Right ventricle myocardium inferior (tissue), 1 donor: ENCODE results near the gene AP2B1. TPM values are rescaled to one million over a fixed set of nuclear protein-coding genes. Genes with fewer than 3 reads are reported as not detected.
"Not testable (repeated sequence)": the region's sequence is repeated elsewhere in the genome, so short reads cannot be mapped to it uniquely, and the experiment has no call there.

ENCODE experiments used
- ATAC-seq: fragments of 200-7000 bp; cut with Tn5 transposase; one replicate; pipeline ENCODE4 v1.9.1; 2020; ENCODE audit warnings: mild to moderate bottlenecking, moderate library complexity
- DNase-seq: peaks from one replicate; pipeline ENCODE4 v3.0.0; 2021; ENCODE audit errors: missing footprints
- intact Hi-C: fragments of 100-400 bp; cut with DNase I; formaldehyde crosslinking; loops from one replicate; pipeline ENCODE4 v1.11.0; 2022
- long read RNA-seq: library from polyadenylated mRNA; unstranded; transcript quantifications from one replicate; pipeline ENCODE4 v2.0.0, GENCODE V29; 2021
- total RNA-seq: library from RNA; stranded (reverse); fragmentation: NEBNext Ultra II Directional; extraction: Animal tissue kit (Norgen Biotek cat#: 25700); gene quantifications from one replicate; pipeline ENCODE4 v1.2.1, GENCODE V29; 2021
- donor health status: DM: no; HTN: yes; CAD: no; lungs with severe emphysema.

The AP2B1 gene
- total RNA-seq: 117 TPM
- long read RNA-seq, full-length matches to known transcripts: 38 of 48 reads
- long read RNA-seq, partial matches to known transcripts: 3 of 48 reads
- long read RNA-seq, other reads (novel, unspliced or antisense): 7 of 48 reads

DNA sequence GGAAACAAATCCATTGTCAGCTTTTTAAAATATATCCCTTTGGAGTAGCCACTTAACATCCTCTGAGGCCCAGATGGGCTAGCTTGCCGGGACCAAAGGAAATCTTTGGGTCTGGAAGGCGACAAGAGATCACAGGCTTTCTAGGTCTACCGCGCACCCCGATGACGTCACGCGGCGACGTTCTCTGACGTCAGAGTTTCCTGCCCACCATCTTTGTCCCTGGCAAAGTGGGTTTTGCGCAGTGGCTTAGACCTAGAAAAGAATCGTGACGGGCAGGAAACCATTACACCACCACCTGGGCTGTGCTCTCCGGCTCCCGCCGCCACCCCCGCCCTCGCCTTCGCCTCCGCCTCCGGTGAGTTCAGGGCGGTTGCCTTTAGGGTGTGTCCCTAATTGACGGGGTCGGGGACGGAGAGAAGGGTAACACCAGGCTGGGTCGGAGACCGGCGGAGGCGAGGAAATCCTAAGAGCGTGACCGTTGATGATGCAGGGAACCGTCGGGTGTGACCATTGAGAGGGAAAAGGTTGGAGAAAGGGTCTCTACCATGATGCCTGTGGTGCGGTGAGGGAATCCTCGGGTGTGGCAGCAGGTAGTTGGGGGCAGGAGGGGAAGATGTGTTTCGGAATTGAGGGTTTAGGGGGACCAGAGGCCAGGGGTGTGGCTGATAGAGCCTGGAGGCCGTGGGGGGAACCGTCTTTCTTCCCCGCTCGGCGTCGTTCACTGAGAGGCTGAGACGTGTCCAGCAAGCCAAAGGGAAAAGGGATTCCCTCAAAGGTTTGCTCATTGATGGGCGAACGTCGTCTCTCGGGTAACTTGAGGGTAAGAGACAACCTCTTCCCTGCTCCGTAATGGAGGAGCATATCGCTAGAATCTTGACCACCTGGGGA is at the start of gene AP2B1:
TSS of gene AP2B1 (plus strand) at position 249 of the 888 bp plus-strand sequence. CDS start 6,709 bp downstream, outside the sequence.
- intact Hi-C loops: loop anchor here (1.0 to 10.0 kb wide), 2 partner anchors 9 to 613 kb away; partner anchors contain the start of gene PEX12
- peak; percentile 95 for DNase-seq
- ATAC-seq: peak; percentile 96

DNA sequence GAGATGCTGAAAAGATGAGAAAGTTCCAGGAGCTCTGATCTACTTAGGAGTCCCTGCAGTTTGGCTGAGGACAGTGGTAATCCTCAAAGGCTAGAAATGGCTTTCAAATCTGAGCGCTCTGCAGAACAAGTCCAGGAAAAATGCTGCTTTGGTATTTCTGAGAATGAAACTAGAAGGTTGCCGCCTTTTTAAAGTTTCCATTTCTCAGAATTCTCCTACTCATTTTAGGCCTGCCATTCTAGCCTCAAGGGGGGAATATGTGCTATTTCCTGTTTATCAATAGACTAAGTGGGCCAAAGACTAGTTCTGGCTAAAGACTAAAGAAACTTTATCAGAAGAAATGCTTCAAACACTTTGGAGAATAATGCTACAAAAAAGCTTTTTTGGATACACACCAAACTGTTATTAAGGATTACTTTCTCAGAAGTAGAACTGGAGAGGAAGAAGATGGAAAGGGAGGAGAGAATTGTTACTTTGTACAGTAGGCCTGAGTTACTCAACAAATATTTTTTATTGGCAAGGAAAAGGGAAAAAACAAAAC is 49.5 kb upstream of the AP2B1 start, which contains the start of gene SLFN12L:
TSS of gene SLFN12L (minus strand) at position 78 of the 541 bp plus-strand sequence. CDS start 15,314 bp downstream, outside the sequence.
- DNase-seq: no peak
- ATAC-seq: peak; percentile 36
- intact Hi-C loops: loop anchor here (2.0 to 5.0 kb wide), 3 partner anchors 165 to 293 kb away; partner anchors contain the start of gene SLFN11

DNA sequence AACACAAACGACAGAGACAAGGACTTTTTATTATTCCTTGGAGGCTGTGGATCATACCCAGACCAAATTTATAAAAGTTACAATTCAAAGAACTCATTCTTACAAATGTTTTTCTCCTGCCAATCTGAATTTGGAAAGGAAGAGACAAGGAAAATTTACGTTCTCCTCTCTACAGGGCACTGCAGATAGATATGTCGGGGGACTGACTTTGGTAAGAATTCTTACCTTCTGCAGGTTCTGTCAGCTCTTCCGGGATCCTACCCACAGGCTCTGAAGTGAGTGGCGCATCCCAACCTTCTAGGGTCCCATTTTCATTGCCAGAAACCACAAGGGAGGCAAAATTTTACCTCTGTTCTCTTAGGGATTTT is 47.5 kb upstream of the AP2B1 start:
- intact Hi-C loops: loop anchor here (2.0 to 5.0 kb wide), 3 partner anchors 167 to 295 kb away; partner anchors contain the start of gene SLFN11
- DNase-seq (no peak), ATAC-seq (no peak)

DNA sequence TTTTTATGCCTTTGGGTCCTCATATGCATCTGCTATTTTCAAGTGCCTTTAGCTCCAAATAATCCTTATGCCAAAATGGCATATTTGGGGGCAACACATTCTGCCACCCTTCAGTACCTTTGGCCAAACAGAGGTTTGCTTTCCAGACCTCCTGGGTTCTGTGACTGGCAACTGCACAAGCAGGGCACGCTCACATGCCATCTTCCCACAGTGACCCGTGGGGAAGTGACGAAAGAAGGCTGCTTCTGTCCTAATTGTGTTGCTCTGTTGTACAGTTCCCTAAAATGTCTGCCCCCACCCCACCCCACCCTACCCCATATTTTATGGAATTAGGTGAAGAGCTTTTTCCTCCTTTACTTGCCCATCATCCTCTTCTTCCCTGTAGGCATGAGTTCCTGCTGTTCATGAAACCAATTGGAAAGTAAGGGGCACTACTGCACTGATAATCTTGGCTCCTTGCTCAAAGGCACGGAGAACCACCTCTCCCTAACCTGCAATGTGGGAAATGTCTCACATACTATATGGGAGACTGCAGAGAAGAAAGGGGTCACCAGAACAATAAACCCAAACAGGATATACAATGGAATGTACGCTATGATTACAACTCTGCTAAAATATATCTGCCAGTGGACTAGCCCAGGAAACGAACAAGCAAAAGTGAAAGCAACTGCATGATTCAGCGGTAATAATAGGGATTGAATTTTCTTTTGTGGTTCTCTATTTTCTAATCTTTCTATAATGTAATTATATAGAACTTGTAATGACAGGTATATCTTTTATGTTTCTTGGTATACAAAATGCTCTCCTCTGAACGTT is 46.3 kb upstream of the AP2B1 start:
- ATAC-seq: peak; percentile 40
- intact Hi-C loops: no loop called here
- peak; percentile 71 for DNase-seq

DNA sequence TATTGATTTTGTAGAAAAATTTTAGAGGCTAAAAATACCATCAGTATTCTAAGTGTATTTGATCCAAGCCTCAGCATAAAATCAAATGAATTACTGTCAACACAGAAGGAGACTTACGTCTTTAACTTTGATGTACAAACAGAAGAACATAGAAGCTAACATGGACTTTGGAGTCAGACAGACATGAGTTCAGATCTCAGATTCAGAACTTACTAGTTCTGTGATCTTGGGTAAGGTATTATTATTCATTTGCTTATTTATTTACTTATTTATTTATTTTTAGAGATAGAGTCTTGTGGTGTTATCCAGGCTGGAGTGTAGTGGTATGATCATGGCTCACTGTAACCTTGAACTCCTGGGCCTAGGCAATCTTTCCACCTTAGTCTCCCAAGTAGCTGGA is 45.7 kb upstream of the AP2B1 start:
- no peak for DNase-seq
- no peak for ATAC-seq
- intact Hi-C loops: no loop called here

DNA sequence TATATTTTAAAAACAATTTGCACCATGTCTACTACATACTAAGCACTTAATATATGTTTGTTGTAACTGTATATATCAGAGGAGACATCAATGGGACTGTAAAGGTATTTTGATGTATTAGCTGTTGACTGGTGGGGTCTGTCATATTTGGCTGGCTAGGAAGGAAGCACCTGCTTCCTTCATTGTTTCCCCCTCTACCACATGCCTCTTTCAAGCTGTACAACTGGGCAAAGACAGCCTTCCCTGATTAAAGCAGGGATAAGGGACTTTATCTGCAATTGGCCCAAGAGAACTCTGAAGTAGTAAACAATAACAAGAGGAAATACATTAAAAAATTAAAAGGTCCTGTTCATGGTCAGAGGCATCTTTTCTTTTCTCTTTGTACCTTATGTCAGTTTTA is 44.1 kb upstream of the AP2B1 start:
- no peak for ATAC-seq
- intact Hi-C loops: no loop called here
- DNase-seq: no peak

DNA sequence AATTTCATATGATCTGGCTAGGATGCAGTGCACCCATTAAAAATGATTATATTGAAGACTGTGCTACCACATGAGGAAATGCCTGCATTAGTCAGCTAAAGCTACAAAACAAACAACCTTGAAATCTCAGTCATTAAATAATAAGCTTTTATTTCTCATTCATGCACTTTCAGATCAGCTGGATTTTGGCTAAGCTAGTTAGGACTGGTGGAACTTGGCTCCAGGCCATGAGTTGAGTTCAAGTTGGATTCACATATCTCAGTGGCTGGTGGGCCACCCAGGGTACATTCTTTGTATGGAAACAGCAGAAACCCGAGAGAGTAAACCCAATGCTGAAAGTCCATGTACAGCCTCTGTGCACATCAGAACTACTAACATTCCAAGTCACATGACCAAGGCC is 43.3 kb upstream of the AP2B1 start:
- DNase-seq (no peak), ATAC-seq (no peak)
- intact Hi-C loops: no loop called here

DNA sequence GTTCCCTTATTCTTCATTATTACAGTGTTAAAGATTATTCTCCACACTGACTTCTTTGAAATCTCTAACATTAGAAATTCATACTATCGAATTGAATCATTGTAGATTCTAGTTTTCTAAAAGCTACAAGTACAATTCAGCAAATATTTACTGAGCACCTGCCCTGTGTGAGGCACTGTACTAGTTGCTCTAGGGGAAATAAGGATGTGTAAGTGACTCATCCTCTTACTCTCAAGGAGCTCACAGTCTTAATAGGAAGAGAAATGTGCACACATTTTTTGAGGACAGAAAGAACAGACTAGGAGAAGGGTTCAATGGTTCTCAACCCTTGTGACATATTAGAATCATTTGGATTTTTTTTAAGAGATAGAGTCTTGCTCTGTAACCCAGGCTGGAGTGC is 42.0 kb upstream of the AP2B1 start:
- no peak for DNase-seq
- intact Hi-C loops: no loop called here
- ATAC-seq: no peak

DNA sequence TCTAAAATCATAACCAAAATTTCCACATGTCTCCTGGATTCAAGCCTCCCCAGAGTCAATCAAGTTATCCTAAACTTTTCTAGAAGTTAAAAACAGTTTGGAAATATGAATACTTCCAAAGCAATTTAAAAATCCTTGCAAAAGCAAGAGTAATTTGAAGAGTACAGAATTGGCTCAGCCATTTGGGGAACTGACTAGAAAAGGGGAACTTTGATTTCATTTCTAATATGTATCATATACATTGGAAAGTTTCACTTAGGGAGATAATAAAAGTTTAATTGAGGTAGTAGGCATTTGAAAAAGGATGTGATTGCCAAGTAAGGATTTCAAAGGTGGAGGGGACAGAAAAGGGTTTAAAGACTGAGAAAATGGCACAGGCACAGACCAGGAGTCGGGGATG is 40.6 kb upstream of the AP2B1 start:
- DNase-seq (no peak), ATAC-seq (no peak)
- intact Hi-C loops: no loop called here

DNA sequence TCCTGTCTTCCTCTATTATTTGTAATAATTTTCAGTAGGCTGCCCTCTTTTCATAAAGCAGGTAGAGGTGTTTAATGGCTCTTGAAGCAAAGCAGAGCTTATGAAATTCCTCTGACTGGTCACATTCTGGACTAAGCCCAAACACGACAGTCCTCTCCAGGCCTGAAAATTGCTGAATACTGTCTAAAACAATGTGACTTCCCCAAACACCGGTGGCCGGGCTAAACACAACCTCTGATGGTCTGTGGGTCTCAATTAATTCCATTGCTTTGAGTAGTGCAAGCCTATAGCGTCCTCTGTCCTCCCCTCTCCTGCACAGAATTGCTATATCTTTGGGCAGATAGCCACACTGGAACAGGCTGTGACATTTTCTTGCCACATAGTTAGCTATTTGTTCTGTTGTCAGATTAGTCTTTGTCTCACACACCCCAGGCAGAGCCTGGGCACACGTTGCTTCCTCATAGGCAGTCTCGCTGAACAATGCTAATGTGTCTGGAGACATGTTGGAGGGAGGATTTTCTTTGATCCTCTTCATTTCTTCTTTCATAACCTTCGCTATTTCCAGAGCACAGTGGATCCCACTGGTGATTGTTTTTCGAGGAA is 38.8 kb upstream of the AP2B1 start:
- intact Hi-C loops: no loop called here
- no peak for DNase-seq
- peak; percentile 67 for ATAC-seq

DNA sequence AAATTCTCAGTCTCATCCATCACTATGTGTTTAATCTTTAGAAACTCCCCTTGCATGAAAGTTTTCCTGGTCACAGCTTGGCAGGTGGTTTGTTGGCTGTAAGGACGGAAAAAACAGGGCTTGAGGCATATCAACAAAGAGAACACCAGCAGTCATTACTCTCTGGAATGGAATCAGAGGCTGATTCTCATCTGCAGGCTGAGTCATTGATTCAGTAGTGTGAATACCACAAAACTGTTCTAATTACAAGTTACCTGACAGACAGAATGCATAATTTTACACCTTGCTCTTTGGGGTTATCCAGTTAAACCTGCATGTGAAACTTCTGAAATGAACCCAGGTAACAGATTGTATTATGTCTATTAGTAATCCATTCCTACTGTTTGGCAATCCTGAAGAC is 38.1 kb upstream of the AP2B1 start:
- ATAC-seq (no peak), DNase-seq (no peak)
- intact Hi-C loops: no loop called here

DNA sequence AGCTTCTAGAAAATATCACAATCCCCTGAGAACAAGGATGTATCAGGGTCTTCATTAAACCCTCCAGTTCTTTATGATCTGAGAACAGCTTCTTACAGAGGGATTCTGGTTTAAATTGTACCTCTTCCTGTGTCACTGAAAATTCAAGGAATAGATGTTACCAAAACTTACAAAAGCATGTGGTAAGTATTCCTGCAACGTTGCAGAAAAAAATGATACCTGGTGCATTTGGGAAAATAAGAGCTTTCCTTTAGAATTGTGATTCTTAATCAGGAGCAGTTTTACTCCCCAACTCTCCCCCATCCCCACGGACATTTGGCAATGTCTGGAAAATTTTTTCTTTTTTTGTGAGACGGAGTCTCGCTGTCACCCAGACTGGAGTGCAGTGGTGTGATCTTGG is 33.8 kb upstream of the AP2B1 start:
- ATAC-seq (no peak), DNase-seq (no peak)
- intact Hi-C loops: no loop called here

DNA sequence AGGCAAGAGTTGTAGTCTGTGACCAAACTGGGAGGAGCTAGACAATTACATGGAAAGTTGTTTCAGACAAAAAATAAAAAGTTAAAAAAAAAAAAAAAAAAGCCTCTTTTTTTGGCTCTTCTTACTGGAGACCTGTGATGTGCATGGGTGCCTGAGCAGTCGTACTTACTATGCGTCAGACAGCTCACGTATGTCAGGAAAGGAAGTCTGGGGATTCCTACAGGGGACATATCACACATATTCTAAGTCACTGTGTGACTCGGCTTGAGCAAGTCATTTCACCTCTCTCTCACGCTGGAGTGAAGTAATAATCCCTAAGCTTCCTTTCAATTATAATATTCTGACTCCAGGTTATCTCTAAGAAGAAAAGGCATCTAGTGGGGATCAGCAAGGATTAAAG is 32.5 kb upstream of the AP2B1 start:
- intact Hi-C loops: no loop called here
- no peak for ATAC-seq
- DNase-seq: no peak

DNA sequence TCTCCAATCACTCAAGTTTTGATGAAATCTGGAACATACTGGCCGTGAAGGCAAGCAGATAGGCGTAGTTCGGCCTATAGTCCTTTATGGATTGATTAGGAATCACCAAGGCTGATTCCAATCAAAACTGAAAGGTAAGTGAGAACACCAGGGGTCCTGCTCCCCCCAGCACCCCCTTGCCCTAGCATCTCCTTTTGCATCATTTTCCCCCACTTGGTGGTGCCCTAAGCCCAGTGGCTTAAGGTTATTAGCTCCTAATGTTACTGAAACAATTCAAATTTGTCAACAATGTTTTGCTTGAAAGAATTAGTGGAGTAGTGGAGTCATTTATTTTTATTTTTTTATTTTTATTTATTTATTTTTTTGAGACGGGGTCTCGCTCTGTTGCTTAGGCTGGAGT is 31.4 kb upstream of the AP2B1 start:
- no peak for DNase-seq
- ATAC-seq: no peak
- intact Hi-C loops: no loop called here

DNA sequence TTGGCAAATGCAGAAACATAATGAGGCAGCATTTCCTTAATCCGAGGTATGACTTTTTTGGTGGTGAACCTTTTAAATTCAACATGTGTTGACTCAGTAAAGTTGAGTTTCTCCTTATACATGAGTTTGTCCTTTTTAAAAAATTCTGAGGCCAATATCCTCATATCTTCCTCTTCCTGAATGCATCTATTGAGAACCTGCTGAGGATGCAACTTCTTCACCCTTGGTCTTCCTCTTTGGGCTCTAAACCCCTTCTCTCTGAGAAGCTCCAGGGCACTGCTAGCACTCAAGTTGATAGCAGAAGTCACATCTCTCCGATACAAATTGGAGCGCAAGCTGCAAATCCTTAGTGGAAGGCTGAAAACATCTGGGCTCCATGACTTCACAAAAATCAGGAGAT is 29.8 kb upstream of the AP2B1 start:
- intact Hi-C loops: no loop called here
- ATAC-seq: no peak
- DNase-seq: no peak

DNA sequence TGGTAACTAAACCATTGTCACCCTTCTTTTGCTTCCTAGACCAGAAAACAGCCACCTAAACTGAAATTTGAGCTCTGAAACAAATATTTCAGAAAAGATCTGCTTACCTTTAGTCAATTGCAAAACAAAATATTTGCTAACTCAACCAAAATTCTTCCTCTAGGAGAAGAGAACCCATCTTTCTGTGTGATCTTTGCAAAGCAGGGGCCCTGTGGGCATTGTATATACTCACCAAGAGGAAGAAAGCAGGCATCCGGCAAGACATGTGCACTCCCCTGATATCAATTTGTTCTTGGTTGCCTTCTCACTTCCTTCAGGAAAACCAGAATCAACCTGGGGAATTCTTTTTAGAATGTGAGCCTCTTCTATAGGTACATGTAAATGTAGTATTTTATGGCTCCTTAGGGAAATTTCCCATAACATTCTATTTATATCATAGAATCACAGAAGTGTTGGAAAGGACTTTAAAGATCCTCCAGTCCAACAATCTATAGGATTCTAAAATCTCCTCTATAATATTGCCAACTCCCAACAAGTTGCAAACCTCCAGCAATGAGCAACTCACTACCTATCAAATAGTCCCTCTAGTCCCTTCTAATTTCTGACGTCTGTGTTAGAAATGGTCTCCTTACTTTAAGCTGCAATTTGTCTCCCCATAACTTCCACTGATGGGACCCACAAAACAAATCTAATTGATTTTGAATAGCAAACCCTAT is 27.5 kb upstream of the AP2B1 start:
- intact Hi-C loops: no loop called here
- DNase-seq (no peak), ATAC-seq (no peak)

DNA sequence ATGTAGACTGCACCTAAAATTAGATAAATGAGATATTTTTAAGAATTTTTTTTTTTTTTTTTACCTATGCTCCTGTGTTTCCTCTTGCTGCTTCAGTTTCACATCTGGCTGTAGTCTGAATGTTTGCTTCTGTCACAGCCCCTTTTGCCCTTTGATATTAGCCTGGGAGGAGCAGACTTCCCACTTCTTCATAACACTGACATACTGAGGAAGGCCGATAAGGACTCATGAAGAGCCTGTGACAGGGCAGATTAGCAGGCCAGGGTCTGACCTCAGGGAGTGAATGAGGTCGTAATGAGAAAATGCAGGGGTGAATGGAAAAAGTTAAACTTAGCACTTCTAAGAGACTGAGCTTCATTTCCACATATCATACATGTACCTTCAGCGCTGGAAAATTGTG is 26.4 kb upstream of the AP2B1 start, which contains the start of gene SLFN14:
TSS of gene SLFN14 (minus strand) at position 117 of the 400 bp plus-strand sequence. CDS start 2,757 bp downstream, outside the sequence.
- no peak for DNase-seq

DNA sequence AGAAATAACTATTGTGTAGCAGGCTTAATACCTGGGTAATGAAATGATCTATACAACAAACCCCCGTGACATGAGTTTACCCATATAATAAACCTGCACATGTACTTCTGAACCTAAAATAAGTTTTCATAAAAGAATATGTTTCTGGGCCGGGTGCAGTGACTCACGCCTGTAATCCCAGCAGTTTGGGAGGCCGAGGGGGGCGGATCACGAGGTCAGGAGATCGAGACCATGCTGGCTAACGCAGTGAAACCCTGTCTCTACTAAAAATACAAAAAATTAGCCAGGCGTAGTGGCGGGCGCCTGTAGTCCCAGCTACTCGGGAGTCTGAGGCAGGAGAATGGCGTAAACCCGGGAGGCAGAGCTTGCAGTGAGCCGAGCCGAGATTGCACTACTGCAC is 23.9 kb upstream of the AP2B1 start:
- DNase-seq, ATAC-seq, intact Hi-C loops: not testable (repeated sequence)

More for the DNA sequence above, 26.4 kb upstream of the AP2B1 start, which contains the start of gene SLFN14:
- intact Hi-C loops: no loop called here
- ATAC-seq: no peak
